Stimulated activated CD8-positive, alpha-beta memory T cell treated with anti-CD3 and anti-CD28 coated beads, Interleukin-12 subunit alpha, Interleukin-12 subunit beta, amount 100 ng/mL, for 1 hour (primary cell): ENCODE measurements around the gene MAGI1.
"Not testable (repeated sequence)": the region's sequence is repeated elsewhere in the genome, so short reads cannot be mapped to it uniquely, and the experiment has no call there.

Experiments
- DNase-seq: peaks from one replicate; pipeline ENCODE4 v3.0.0-alpha.2; 2020; ENCODE audit warnings: low read depth

Gene MAGI1

DNA sequence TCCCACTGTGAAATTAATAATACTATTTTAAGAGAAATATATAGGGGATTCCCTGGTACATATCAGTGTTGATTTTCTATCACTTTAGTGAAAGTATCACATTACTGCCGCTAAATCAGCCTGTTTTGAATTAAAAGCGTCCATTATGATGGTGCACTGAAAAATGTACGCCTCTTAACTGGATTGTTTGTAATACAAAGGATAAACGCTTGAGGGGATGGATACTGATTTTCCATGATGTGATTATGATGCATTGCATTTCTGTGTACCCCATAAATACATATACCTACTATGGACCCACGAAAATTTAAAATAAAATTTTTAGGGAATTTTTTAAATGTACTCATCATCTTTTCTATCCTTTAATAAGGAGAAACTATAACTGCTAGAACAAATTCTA is 478.6 kb downstream of the MAGI1 start:
- DNase-seq: no peak

DNA sequence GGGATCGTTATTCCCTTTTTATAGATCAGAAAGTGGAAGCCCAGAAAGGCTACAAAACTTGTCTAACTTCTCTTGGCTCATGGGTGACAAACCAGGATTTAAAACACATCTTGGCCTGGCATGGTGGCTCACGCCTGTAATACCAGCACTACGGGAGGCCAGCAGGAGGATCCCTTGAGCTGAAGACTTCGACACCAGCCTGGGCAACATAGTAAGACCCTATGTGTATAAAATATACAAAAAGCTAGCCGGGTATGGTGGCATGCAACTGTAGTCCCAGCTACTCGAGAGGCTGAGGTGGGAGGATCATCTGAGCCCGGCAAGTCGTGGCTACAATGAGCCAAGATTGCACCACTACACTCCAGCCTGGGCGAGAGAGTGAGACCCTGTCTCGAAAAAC is 479.1 kb downstream of the MAGI1 start:
- no peak for DNase-seq

DNA sequence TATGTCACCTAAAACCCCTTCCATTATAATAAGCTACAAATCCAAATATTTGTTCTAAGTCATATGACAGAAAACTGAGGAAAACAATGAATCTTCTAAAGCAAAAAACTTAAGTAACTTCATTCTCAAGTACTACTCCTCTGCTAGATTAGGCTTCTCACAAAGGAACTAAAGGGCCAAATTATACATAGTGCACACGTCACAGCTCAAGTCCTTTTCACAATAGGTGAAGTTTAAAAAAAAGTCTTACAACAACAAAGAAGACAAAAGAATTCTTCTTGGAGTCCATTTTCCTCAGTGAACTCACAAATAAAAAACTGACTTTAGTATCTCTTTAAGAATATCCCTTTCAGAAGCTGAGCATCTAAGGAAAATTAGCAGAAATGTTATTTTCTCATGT is 479.9 kb downstream of the MAGI1 start:
- DNase-seq: no peak

DNA sequence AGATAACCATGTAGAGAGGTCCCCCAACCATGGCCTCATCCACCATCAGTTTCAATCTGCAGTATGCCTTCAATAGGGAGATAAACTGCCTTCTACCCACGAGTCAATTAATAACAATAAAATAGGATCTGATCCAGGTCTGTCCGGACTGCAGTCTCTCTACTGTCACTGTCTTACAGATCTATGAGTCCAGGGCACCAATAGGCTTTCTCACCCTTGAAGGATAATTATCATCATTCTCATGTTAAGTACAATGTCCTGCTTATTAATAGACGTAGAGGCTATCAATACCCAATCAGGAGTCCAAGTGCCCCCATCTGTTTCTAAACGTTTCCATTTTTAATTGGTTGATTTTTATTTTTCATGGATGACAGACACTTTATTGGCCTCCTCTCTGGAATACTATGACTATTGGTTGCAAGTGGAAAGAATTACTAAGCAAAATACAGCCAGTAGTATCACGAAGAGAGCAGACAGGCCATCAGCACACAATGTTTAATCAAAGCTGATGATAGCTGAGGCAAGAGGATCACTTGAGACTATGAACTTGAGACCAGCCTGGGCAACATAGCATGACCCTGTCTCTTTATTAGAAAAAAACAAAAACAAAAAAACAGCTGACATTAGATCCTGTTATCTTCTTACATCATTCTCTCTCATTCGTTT is 480.7 kb downstream of the MAGI1 start:
- DNase-seq: no peak

DNA sequence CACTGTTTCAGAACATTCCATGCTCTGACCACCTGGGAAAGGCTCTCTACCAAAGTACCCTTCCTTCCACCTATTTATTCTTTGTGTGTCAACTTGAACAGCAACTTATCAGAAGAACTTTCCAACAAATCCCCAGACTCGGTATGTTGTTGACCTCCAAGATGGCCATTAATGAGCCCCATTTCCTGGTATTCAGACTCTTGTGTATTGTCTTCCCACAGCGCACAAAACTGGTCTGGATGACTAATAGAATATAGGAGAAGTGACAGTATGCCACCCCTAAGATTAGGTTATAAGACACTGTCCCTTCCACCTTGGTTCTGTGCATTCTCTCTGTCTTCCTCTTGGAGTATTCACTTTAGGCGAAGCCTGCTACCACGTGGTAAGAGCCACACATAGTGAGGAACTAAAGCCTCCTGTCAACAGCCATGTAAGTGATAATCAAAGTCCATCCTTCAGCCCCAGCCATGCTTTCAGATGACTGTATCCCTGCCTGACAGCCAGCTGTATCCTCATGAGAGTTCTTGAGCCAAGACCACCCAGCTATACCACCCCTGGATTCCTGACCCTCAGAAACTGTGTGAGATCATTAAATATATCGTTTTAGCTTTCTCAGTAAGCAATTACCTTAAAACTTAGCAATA is 481.7 kb downstream of the MAGI1 start:
- no peak for DNase-seq

DNA sequence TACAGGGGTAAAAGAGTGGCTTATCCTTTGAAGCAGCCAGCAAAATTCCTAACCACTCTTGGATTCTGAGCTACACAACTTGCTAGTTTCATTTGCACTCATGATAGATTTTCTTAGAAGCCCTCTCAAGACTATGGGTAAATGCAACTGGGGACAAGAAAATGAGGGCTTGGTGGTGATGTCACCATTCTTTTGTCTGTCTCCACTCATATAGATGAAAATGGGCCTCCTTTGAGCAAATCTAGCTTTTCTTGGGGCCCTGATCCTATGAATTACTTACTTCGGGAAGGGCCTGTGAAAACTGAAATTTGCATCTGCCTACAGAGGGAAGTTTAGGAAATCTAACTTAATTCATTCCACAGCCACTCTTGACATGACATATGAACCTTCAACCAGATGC is 486.3 kb downstream of the MAGI1 start:
- no peak for DNase-seq

DNA sequence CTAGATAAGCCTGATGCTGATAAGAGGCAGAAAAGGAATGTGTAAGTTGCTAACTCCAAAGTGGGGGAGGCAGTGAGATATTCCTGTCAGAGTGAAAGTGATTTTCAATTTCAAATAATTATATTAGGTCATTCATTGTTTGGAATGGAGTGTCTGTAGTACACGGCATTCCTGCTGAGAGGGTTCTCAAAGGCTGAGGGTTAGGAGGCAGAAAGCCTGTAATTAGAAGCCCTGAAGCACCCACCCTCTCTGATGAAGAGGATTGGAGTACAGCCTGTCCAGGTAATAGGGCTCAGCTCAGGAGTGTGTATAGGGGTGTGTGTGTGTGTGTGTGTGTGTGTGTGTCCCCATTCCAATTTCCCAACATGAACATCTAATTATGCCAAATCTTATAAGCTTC is 486.8 kb downstream of the MAGI1 start:
- no peak for DNase-seq

DNA sequence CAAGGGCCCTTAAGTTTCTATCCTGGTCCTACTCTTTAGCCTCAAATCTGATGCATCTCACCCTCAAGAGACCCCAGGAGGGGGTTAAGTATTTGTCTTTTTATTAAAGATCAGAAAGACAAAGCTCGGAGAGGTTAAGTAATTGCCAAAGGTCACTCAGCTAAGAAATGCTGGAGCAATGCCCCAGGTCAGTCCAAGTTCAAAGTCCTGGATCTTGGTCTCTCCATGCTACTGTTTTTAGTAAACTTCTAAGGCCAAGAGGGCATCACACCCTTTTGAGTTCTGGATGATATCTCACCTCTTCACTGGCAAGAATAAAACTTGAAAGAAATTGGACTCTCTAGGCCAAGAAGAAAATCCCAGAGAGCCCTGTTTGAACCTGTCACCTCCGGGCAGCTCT is 488.6 kb downstream of the MAGI1 start:
- DNase-seq: no peak

DNA sequence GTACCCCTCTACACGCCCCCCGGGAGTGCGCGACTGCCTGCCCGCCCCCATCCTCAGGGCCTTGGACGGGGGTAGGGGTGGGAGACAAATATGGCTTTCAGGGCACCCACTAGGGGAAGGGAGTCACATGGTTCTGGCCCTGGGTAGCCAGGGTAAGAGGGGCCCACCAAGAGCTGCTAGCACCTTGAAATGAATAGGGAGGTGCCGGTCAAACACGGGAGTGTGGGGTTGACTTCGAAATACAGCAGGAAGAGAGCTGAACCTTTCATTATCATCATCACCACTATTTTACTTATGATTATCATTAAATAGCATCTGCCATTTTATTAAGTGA is 489.1 kb downstream of the MAGI1 start:
- DNase-seq: no peak

DNA sequence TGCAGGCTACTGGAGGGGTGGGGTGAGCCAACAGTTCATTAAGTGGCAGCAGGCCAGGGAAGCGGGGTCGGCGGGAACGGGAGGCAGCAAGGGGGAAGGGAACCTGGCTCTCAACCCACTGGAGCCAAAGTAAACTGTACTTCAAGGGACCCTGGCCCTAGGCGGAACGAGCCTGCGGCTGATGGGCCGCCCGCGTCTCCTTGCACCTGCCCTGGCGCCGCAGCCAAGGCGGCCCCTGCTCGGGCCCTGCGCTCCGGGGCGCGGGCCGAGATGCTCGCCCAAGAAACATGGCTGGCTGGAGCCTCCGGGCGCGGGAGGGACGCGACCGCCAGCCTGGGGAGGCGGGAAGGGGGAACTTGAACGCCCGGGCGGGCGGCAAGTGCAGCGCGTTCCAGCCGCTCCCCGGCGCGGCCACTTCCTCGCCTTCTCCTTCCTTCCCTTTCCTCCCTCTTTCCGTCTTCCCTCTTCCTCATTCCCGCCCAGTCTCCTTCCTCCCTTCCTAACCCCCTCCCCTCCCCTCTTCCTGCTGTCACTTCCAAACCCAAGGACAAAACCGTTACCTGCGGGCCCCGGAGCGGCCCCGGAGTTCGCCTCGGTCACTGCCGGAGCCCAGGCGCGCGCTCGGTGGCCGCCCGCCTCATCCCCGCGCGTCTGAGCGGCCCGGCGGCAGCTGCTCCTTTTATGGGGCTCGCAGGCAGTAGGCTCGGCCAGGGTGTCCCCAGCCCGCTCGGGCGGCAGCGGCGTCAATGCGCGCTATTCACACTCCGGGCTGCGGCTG is 489.7 kb downstream of the MAGI1 start:
- DNase-seq: no peak

DNA sequence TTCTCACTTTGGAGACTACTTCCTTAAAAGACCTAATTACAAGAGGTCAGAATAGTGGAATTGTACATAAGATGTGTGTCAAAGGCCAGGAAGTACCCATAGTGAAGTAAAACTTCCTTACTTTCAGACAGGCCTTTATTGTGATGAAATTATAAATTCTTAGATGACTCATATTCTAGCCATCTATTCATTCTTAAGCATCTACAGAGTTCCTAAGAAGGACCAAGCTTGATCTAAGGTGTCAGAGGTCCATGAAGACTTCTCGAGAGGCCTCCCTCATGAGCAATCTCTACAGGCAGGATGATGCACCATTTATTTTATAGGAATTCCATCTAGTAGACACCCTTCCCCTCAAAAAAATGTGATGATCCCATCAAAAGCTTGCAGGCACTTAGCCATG is 493.3 kb downstream of the MAGI1 start:
- DNase-seq: no peak

DNA sequence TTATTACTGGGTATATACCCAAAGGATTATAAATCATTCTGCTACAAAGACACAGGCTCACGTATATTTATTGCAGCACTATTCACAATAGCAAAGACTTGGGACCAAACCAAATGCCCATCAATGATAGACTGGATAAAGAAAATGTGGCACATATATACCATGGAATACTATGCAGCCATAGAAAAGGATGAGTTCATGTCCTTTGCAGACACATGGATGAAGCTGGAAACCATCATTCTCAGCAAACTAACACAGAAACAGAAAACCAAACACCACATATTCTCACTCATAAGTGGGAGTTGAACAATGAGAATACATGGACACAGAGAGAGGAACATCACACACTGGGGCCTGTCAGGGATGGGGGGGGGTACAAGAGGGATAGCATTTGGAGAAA is 495.3 kb downstream of the MAGI1 start:
- DNase-seq: not testable (repeated sequence)

DNA sequence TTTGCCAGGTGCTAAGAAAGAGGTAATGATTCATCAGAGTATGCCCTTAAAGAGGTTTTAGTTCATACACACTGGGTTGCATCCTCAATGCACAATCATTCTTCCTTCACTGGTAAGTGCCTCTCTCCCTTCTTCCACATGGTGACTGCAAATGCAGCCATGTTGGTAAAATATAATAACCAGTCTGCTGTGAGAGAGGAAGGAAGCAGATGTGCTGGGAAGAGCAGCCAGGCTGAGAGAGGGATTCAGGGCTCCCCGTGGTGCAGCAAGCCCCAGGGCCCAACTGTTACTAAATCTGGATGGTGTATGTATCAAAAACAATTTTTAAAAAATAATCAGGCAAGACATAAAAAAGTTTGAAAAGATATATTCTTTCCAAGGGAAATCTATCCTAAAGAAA is 498.1 kb downstream of the MAGI1 start:
- DNase-seq: no peak

DNA sequence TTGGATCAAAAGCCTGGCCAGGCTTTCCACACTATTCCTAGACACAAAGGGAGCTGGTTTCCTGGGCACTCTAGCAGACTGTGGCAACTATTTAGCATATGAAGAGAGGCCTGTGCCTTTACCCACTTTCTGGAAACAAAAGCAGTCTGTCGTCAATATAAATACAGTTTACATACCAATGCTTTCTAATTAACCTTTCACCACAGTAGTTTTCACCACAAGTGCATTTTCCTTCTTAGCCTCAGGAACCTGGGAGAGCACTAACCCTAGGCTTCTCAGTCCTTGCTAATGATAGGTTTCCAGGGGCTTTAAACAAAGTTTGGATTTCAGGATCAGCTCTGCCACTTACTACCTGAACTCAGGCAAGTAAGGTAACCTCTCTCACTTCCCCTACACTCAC is 499.1 kb downstream of the MAGI1 start:
- DNase-seq: no peak

DNA sequence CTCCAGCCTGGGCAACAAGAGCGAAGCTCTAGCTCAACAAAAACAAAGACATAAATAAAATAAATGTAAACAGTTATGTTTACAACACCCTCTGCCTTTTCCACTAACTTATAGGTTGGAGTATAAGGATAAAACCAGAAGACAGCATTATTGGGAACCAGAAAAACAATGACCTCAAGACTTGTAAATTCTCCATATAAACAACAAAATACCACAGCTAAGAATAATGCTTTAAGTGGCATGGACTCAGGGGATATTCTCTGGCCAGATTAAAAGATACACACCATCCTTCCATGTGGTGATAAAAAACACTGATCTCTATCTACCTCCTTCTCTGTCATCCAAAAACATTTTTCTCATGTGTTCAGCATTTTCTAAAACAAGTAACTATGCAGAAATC is 500.6 kb downstream of the MAGI1 start:
- DNase-seq: no peak

DNA sequence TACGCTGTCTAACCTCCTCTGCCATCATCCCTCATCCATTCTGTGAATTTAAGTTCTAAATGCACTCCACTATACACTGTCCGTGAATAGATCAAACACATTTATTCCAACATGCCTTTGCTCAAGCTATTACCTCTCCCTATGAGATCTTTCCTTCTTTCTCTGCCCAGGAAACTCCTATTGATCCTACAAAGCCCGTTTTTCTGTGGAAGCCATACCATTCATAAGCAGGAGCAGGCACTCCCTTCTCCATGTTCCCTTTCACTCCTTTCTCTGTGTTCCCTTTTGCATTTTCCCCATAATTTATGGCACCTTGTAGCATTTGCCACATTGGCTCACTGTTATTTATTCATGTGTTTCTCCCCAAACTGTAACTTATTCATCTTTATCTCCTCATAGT is 501.6 kb downstream of the MAGI1 start:
- no peak for DNase-seq

DNA sequence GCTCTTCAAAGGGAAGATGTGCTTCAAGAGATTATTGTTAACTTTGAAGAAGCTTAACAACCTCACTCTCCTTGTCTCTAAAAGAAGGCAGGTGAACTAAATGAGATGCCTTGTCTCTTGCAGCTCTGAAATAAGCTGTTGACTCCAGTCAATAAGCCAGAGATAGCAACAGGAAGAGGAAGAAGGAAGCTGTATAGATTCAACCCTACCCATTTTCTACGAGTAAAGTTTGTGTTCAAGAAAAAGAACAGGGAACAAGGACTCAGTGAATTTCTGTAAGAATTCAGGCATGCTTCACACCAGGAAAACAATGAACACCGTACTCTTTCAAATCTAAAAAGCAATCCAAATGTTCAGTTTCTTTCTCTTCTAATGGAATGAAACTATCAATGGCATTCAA is 503.5 kb downstream of the MAGI1 start:
- no peak for DNase-seq

DNA sequence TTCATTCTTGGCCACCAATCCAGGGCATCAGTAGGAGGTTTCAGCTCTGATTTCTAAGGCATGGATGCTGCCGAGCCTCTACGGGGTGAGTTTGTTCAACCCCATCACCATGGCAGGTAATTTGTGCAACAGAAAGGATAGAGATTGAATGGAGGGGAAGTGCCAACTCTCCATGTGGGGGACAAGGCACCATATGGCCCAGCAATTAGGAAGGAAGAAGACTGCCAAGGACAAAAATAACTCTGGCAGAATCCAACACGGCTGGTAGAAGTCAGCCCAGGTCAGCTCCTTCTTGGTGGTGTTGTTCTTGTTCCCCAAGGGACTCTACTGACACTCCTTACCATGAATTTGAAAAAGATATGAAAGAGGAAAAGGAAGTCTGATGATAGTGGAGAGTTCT is 503.9 kb downstream of the MAGI1 start:
- no peak for DNase-seq

DNA sequence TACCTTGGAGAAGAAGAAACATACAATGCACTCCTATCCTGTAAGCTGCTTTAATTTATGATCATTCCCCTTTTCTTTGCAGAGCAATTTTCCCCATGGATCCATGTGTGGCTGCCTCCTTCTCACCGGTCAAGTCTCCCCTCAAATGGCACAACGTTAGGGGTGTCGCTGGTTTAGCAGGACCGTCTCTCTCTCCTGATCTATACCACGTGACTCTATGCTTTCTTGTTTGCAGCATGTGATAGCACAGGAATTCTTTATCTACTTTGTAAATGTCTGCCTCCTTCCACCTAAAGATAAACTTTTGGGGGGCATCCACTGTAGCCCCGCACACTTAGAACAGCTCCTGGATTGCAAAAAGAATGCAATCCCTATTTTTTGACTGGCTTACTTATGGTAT is 506.0 kb downstream of the MAGI1 start:
- DNase-seq: no peak

DNA sequence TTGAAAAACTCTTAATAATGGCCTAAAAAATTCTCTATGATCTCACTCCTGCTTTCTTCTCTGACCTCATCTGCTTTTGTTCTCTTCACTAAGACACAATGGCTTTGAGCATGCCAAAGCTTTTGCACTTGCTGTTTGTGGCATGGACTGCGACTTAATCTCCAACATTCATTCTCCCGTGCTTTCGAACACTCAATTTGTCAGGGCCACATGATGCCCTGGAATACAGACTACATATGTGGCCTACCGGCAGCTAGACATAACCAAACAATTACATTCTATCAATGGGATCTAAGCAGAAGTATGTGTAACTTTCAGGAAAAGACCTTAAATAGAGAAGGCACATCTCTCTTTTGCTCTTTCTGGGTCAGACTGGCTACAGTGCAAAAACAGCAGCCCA is 506.5 kb downstream of the MAGI1 start:
- no peak for DNase-seq

DNA sequence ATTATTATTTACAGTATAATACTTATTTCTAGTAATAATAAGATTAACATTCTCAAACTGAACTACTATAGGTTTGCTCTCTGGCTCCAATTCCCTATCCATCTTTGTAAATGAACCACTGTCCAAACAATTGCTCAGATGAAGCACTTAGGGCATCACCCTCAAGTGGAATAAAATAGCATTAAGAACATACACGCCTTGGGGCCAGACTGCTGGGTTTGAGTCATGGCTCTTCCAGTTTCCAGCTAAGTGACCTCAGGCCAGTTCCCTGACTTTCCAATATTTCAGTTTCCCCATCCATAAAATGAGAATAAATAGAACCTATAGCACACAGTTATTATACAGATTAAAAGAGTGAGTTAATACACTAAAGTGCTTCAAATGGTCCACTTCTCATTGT is 507.2 kb downstream of the MAGI1 start:
- no peak for DNase-seq

DNA sequence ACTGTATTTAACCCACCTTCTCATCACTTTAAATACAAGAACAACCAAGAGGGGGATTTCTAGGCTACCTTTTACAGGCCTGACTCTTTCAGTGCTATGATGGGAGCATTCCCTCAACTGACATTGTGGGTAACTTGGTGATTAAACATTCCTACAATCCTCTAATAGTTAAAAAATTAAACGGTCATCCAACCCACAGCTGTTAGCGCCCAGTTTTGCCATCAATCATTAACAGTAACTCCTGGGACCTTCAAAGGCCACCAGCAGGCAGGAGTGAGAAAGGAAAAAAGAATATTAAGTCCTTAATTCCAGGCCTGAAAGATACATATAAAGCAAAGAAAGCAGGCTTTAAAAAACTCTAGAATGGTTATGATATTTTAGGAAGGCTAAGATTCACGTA is 512.1 kb downstream of the MAGI1 start:
- DNase-seq: no peak

DNA sequence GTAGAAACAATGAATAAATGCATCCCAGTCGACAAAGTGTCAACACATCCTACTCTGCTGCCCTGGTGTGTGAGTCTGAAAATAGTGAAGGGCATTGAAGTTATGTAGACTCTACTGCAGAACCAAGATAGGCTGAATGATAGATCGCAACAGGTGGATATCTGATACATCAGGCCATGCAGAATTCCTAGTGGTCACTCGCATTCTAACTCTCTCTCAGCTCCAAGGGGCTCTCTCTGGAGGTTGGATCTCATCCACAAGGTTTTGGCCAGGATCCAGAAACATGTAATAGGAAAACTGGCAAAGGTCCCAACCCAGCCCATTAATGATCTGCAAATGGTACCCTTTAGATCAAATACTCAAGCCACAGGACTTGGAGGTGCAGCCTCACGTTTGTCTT is 514.1 kb downstream of the MAGI1 start:
- DNase-seq: no peak

DNA sequence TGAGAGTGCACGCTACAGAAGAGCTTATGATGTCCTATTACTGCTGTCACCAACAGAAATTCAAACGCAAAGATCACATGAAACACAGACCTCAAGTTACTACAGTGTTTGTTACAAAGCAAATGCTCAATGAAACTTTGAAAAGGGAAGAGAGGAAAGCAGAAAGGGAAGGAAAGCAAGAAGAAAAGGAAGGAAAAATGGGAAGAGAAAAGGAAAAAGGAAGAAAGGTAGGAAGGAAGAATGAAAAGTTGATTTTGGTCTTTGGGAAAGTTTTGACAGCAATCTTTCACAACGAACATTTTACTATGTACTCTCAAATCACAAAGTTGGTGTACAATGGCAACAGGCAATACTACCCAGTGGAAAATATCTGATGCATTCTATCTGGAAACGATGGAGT is 514.8 kb downstream of the MAGI1 start:
- no peak for DNase-seq
